Activated CD4-positive, alpha-beta T cell treated with anti-CD3 and anti-CD28 coated beads, Interleukin-2, amount 10 ng/mL, durations not matched to agents 24 days and 14 days (primary cell): ENCODE measurements around the gene C9. TPM values are rescaled to one million over a fixed set of nuclear protein-coding genes. Genes with fewer than 3 reads are reported as not detected.

Source experiments
- DNase-seq: peaks from one replicate; pipeline ENCODE4 v3.0.0; 2022
- H3K27ac Mint-ChIP-seq: one replicate; pipeline ENCODE4 v1.8.0; 2022; ENCODE audit warnings: mild to moderate bottlenecking, mixed read lengths
- H3K27me3 Mint-ChIP-seq: one replicate; pipeline ENCODE4 v1.8.0; 2022; ENCODE audit warnings: mixed read lengths
- H3K36me3 Mint-ChIP-seq: one replicate; pipeline ENCODE4 v1.8.0; 2022; ENCODE audit warnings: low read depth, mild to moderate bottlenecking, mixed read lengths
- H3K4me1 Mint-ChIP-seq: one replicate; pipeline ENCODE4 v1.8.0; 2021; ENCODE audit warnings: mixed read lengths
- H3K4me3 Mint-ChIP-seq: one replicate; pipeline ENCODE4 v1.8.0; 2022; ENCODE audit warnings: mild to moderate bottlenecking, moderate library complexity, mixed read lengths
- H3K9me3 Mint-ChIP-seq: one replicate; pipeline ENCODE4 v1.8.0; 2021; ENCODE audit warnings: mixed read lengths
- intact Hi-C: fragments of 100-400 bp; cut with micrococcal nuclease; formaldehyde crosslinking; loops from one replicate; pipeline ENCODE4 v1.15.1; 2023
- total RNA-seq: library from RNA; stranded (reverse); gene quantifications from 2 replicates; pipeline ENCODE4 v1.2.3, GENCODE V29; 2022

Gene C9
- total RNA-seq, 1 donor from 2014 or later, result not detected

- Mint-ChIP-seq H3K36me3 (no peaks in the 10 kb centered on the region), H3K27ac (no peak overlapping the region)
Measured at GRCh38 chr5:39394946-39395345, 30.7 kb upstream of the C9 start.

DNA sequence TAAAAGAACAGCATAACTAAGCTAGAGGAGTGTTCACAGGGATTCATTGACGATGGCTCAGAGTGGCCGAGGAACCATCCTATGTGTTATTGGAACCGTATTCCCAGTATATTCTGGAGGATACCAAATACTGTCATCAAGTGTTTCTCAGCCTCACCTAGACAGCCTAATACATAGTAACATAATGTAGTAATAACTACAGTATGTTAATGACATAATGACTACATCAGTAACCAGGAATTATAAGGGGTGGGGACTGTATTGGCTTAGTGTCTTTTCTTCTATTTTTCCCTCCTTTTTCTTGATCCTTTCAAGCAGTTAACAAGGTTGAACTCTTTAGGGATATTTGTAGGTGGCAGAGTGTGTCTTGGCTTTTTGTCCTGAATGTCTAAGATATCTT is 26.6 kb upstream of the C9 start:
- intact Hi-C loops, result no loop called here
- no peaks in the 10 kb centered on the region for H3K36me3 Mint-ChIP-seq
- H3K4me1 Mint-ChIP-seq, result no peaks in the 10 kb centered on the region
- no peak for DNase-seq
- H3K27me3 Mint-ChIP-seq, result peaks cover 2% of the 10 kb centered on the region
- H3K27ac Mint-ChIP-seq, result no peak overlapping the region
- H3K9me3 Mint-ChIP-seq, result no peaks in the 10 kb centered on the region
- H3K4me3 Mint-ChIP-seq, result no peak overlapping the region

More at GRCh38 chr5:39394946-39395345, 30.7 kb upstream of the C9 start:
- no peak for DNase-seq
- Mint-ChIP-seq H3K4me1 (no peaks in the 10 kb centered on the region), H3K27me3 (no peaks in the 10 kb centered on the region), H3K4me3 (no peak overlapping the region), H3K9me3 (no peaks in the 10 kb centered on the region)
- intact Hi-C loops, result no loop called here

- intact Hi-C loops, result no loop called here
- Mint-ChIP-seq H3K4me3 (no peak overlapping the region), H3K27me3 (peaks cover 8% of the 10 kb centered on the region)
Measured at GRCh38 chr5:39387293-39387692, 23.0 kb upstream of the C9 start.

GRCh38 chr5:39384271-39384670 is 20.0 kb upstream of the C9 start:
- Mint-ChIP-seq H3K4me3 (no peak overlapping the region), H3K36me3 (no peaks in the 10 kb centered on the region), H3K27me3 (peaks cover 10% of the 10 kb centered on the region), H3K9me3 (no peaks in the 10 kb centered on the region), H3K27ac (no peak overlapping the region), H3K4me1 (no peaks in the 10 kb centered on the region)
- intact Hi-C loops, result no loop called here
- no peak for DNase-seq

More at GRCh38 chr5:39387293-39387692, 23.0 kb upstream of the C9 start:
- Mint-ChIP-seq H3K27ac (no peak overlapping the region), H3K9me3 (no peaks in the 10 kb centered on the region), H3K36me3 (no peaks in the 10 kb centered on the region), H3K4me1 (no peaks in the 10 kb centered on the region)
- DNase-seq, result no peak

DNA sequence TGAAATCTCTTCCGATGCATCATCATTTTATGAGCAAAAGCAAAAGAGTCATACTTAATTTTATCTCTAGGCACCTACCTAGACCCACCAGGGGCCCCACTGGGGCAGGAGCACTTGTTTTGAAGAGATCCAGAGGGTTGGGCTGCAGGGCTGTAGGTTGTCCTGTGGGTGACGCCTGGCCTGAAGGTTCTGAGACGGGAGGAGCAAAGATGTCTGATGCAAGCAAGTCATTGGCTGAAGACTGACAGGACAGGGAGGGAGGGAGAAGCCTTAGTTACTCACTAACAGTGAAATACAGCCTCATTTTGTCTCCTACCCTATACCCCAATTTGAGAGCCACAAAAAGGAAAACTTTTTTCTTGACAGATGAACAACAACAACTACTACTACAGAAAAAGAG is 17.1 kb upstream of the C9 start:
- Mint-ChIP-seq H3K4me1 (no peaks in the 10 kb centered on the region), H3K9me3 (no peaks in the 10 kb centered on the region), H3K27me3 (peaks cover 12% of the 10 kb centered on the region), H3K36me3 (no peaks in the 10 kb centered on the region), H3K4me3 (no peak overlapping the region), H3K27ac (no peak overlapping the region)
- DNase-seq, result no peak
- intact Hi-C loops, result no loop called here

DNA sequence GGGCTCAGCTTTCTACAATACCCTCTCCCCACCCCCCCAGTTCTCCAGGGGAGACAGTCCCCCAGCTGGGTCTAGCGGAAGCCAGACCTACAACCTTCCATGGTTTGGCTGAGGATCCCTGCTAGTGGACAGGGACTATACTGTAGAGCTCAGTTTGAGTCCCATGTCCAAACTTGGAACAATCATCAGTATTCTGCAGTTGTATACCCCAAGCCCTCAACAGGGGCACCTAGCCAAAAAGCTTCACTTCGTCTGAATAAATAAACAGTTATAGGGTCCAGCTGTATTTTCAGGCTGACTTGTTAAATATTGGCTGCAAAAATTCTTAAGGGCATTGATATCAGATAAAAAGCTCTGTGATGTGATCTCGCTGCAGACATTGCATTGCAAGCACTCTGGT is 15.4 kb upstream of the C9 start:
- Mint-ChIP-seq H3K27ac (no peak overlapping the region), H3K4me1 (no peaks in the 10 kb centered on the region), H3K36me3 (no peaks in the 10 kb centered on the region), H3K9me3 (no peaks in the 10 kb centered on the region), H3K27me3 (peaks cover 14% of the 10 kb centered on the region), H3K4me3 (no peak overlapping the region)
- intact Hi-C loops, result loop anchor here (5.0 kb wide), 1 partner anchor 162 kb away; the partner anchor contains the start of gene FYB1
- no peak for DNase-seq

DNA sequence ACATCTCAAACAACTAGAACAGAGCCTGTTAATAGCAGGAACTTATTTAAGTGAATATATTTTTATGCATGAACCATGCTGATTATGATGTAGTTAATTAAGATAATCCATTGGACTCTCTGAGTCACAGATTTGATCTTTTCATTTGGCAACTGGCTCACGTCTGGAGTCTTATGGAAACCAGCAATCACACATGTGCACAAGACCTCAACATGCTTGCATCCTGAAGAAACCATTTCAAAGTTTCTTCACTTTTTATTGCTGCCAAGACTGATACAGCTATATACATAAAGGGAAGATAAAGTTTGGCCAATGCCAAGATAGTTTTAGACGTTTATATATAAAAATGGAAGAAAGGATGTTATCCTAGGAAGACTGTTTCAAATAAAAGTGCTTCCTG is 13.3 kb upstream of the C9 start:
- Mint-ChIP-seq H3K27me3 (peaks cover 17% of the 10 kb centered on the region), H3K27ac (no peak overlapping the region), H3K4me1 (no peaks in the 10 kb centered on the region), H3K4me3 (no peak overlapping the region), H3K36me3 (no peaks in the 10 kb centered on the region), H3K9me3 (no peaks in the 10 kb centered on the region)
- no peak for DNase-seq
- intact Hi-C loops, result loop anchor here (5.0 kb wide), 1 partner anchor 160 kb away; the partner anchor contains the start of gene FYB1

- Mint-ChIP-seq H3K27ac (no peak overlapping the region), H3K4me3 (no peak overlapping the region)
Measured at GRCh38 chr5:39376293-39376714, 12.0 kb upstream of the C9 start.

GRCh38 chr5:39373791-39374190 is 9.5 kb upstream of the C9 start:
- no peaks in the 10 kb centered on the region for H3K36me3 Mint-ChIP-seq
- intact Hi-C loops, result no loop called here
- no peaks in the 10 kb centered on the region for H3K4me1 Mint-ChIP-seq
- peaks cover 22% of the 10 kb centered on the region for H3K27me3 Mint-ChIP-seq
- H3K9me3 Mint-ChIP-seq, result no peaks in the 10 kb centered on the region
- no peak for DNase-seq
- H3K27ac Mint-ChIP-seq, result no peak overlapping the region
- no peak overlapping the region for H3K4me3 Mint-ChIP-seq

More at GRCh38 chr5:39376293-39376714, 12.0 kb upstream of the C9 start:
- Mint-ChIP-seq H3K9me3 (no peaks in the 10 kb centered on the region), H3K36me3 (no peaks in the 10 kb centered on the region), H3K27me3 (peaks cover 20% of the 10 kb centered on the region), H3K4me1 (no peaks in the 10 kb centered on the region)
- intact Hi-C loops, result loop anchor here (1.0 to 5.0 kb wide), 3 partner anchors 159 to 194 kb away; partner anchors contain the start of gene FYB1
- DNase-seq, result peak; percentile 82

DNA sequence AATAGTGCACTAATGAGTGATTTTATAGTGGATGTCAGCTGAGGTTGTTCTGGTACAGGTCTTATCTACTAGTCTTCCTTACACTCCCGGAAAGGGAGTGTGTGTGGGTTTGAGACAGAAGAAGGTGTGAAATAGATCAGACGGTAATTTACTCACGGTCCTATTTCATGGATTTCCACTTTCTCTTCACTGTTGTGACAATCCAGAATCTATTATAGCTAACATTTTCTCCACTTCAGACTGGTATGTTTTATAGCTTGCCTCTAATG is 7.0 kb upstream of the C9 start:
- no peak for DNase-seq
- intact Hi-C loops, result no loop called here
- Mint-ChIP-seq H3K27me3 (peaks cover 21% of the 10 kb centered on the region), H3K36me3 (no peaks in the 10 kb centered on the region), H3K4me1 (no peaks in the 10 kb centered on the region), H3K4me3 (no peak overlapping the region), H3K27ac (no peak overlapping the region), H3K9me3 (no peaks in the 10 kb centered on the region)

GRCh38 chr5:39370555-39371366 is 6.5 kb upstream of the C9 start:
- Mint-ChIP-seq H3K9me3 (no peaks in the 10 kb centered on the region), H3K27me3 (peaks cover 19% of the 10 kb centered on the region), H3K4me1 (no peaks in the 10 kb centered on the region), H3K36me3 (no peaks in the 10 kb centered on the region), H3K4me3 (no peak overlapping the region), H3K27ac (no peak overlapping the region)
- intact Hi-C loops, result no loop called here
- DNase-seq, result no peak

DNA sequence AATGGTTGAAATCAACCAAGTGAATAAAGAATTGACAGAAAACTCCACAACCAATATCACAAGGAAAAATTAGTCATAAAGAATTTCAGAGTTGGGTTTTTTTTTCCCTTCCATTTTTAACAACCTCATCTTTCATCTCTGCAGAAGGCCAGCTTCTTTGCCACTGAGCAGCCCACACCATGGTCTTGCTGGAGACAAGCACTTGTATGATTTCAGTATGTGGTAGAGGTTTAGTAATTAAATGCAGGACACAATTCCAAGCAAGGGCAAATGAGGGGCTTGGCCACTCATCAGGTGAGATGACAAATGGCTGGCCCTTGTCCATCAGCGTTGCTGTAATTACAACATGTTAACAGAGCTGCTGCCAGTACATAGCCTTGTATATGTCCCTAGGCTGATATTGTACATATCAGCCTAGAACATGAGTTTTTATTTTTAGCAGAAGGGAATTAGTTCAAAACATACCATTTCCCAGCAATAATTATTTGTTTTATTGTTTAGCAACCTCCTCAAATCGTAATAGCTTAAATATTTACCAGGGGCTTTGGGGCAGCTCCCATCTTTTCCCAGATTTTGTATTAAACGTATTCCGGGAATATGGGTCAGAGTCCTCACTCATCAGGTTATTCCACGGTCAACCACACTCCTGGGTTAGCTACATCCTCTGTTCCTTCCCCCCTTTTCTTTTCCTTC is 5.0 kb upstream of the C9 start:
- Mint-ChIP-seq H3K4me3 (no peak overlapping the region), H3K36me3 (no peaks in the 10 kb centered on the region), H3K9me3 (no peaks in the 10 kb centered on the region), H3K27ac (no peak overlapping the region), H3K27me3 (peaks cover 14% of the 10 kb centered on the region), H3K4me1 (no peaks in the 10 kb centered on the region)
- intact Hi-C loops, result no loop called here
- DNase-seq, result no peak

DNA sequence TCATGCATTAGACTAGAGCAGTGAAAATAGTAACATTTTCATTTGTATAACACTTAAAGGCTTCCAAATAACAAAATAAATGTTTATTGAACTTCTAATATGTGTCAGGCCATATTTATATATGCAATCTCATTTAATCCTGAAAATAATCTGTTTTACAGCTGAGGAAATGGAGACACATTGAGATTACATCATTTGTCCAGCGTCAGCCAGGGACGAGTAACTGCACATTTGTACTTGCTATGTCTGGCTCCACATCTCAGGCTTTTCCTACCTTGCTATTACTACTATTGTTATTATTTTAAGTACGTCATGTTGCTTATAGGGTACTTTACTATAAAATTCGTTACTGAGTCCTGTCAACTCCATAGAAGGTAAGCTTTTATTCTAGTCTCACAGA is 3.8 kb upstream of the C9 start:
- H3K4me3 Mint-ChIP-seq, result no peak overlapping the region
- H3K36me3 Mint-ChIP-seq, result no peaks in the 10 kb centered on the region
- no peak for DNase-seq
- H3K27me3 Mint-ChIP-seq, result peaks cover 9% of the 10 kb centered on the region
- no peaks in the 10 kb centered on the region for H3K4me1 Mint-ChIP-seq
- intact Hi-C loops, result no loop called here
- no peaks in the 10 kb centered on the region for H3K9me3 Mint-ChIP-seq
- H3K27ac Mint-ChIP-seq, result no peak overlapping the region

DNA sequence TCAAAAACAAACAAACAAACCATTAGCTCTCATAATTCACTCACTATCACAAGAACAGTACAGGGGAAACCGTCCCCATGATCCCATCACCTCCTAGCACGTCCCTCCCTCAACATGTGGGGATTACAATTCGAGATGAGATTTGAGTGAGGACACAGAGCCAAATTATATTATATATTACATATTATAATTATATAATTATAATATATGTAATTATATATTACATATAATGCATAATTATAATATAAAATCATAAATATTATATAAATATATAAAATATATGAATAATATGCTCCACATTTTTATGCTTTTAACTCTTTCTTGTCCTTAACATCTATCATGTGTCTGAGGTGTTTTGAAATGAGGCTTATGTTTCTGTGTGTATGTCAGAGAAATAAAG is 3.4 kb upstream of the C9 start:
- Mint-ChIP-seq H3K4me3 (no peak overlapping the region), H3K36me3 (no peaks in the 10 kb centered on the region), H3K27me3 (peaks cover 9% of the 10 kb centered on the region), H3K27ac (no peak overlapping the region), H3K9me3 (no peaks in the 10 kb centered on the region), H3K4me1 (no peaks in the 10 kb centered on the region)
- intact Hi-C loops, result no loop called here
- DNase-seq, result no peak
